GM21576 (cell line): ENCODE measurements around the gene WIPF2.

ENCODE experiments used
- ATAC-seq: cut with Tn5 transposase; IDR thresholded peaks from one replicate; pipeline ENCODE4 v1.9.1; 2021; ENCODE audit warnings: mild to moderate bottlenecking, moderate library complexity; ENCODE audit not compliant: unreplicated experiment

The WIPF2 gene

DNA sequence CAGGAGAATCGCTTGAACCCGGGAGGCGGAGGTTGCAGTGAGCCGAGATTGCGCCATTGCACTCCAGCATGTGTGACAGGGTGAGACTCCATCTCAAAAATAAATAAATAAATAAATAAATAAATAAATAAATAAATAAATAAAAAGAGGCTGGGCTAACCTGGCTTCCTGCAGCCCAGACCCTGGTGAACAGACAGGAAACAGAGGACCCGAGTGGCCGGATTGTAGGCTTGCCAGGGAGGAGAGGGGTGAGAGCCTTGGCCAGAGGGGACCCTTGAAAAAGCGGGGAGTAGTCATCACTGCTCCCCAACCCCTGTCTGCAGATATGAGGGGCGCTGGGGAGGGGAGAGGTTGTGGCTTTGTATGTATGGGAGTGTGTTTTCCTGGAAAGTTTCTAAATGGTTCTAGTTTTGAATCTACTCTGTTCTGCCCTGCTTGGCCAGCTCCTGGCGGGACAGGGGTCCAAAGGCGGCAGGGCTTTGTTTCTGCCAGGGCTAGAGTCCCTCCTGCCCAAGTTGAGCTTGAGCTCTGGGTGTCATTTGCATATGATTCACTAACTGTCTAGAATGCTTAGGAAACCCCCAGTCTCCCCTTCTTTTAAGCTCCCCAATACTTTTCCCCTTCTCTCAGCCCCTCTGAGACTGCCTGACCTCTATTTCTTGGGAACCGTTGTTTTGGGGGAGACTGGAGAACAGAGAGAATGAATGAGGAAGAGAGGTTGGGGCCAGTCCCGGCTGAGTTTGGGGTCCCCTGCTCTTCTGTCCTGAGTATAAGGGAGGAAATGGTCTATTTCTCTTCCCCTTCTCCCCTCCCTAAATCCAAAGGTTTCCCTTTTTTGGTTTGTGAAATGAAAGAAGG, 106.3 kb downstream of the WIPF2 start:
- ATAC-seq, result no peak

GRCh38 chr17:40326014-40326831, 107.1 kb downstream of the WIPF2 start:
- ATAC-seq, result no peak

GRCh38 chr17:40326832-40327199, 107.7 kb downstream of the WIPF2 start:
- ATAC-seq, result no peak

- ATAC-seq, result no peak
These were observed 108.2 kb downstream of the WIPF2 start for GRCh38 chr17:40327244-40327729.

DNA sequence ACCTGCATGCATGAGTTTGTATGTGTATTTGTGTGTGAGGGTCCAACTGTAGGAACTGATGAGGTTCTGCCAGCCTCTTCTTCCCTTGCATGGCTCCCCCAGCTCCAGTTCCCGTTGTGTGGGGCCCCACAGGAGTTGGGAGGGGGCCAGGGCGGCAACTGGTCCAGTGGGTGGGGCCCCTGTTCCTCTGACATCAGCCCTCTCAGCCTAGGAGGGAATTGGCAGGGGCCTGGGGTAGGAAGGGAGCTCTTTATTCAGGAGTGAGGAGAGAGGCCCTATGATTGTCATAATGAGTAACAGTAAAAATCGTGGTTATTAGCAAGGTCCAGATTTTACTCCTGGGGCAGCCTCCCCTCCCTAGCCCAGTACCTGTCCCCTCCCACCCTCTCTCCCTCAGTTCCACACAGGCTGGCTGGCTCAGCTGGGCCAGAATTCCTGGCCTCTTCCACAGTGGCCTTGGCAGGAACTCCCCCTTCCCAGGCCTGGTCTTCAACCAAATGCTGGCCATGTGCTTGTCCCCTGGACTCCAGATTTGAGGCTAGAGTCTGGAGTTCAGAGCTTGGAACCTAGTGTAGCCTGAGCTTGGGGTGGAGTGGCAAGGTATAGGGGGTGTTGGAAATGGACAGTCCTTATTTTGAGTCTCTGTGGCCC, 108.8 kb downstream of the WIPF2 start:
- no peak for ATAC-seq

DNA sequence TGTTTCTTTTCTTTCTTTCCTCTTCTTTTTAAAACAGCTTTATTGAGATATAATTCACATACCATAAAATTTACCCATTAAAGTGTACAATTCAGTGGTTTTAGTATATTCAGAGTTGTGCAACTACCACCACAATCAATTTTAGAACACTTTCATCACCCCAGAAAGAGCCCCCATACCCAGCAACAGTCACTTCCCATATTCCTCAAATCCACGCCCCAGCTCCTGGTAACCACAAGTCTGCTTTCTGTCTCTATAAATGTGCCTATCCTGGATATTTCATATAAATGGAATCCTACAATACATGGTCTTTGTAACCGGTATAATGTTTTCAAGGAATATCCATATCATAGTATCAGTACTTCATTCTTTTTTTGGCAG, 109.3 kb downstream of the WIPF2 start:
- no peak for ATAC-seq

DNA sequence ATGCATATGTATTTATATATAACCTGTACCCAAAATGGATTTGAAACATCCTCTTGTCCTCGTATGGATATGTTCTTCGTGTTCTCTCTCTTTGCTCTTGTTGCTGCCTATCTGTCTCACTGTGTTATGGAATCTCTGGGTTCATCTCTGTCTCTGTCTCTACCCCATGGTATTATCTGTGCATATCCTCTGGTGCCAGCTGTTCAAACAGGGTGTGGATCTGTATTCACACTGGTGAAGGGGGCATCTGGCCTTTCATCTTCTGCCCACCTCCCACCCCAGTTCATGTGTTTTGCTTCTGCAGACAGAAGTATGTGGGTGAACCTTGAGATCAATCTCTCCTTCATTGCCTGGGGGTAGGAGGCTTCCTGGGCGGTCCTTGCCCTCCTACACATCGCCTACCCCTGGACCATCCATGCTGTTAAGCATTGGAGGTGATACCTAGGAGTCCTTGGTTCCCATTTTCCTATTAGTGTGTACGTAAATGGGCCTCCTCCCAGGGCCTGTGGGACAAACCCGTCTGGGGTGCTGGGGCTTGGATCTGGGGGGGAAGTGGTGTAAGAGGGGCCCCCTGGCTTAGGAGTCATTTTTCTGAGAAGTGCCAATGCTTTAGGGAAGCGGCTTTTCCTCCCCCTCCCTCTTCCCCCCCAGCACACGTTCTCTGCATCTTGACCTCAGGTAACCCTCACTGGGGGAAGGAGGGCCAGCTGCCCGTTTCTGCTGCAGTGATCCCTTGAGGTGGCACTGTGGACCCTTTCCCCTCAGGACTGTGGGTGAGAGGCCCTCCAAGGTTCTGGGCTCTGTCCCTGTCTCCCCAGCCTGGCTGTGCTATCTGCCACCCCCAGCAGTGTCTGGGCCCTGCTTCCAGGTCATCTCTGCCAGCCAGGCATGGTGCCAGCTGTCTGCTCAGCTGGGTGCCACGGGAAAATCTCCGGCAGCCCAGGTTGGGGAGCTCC, 111.0 kb downstream of the WIPF2 start:
- ATAC-seq, result no peak

DNA sequence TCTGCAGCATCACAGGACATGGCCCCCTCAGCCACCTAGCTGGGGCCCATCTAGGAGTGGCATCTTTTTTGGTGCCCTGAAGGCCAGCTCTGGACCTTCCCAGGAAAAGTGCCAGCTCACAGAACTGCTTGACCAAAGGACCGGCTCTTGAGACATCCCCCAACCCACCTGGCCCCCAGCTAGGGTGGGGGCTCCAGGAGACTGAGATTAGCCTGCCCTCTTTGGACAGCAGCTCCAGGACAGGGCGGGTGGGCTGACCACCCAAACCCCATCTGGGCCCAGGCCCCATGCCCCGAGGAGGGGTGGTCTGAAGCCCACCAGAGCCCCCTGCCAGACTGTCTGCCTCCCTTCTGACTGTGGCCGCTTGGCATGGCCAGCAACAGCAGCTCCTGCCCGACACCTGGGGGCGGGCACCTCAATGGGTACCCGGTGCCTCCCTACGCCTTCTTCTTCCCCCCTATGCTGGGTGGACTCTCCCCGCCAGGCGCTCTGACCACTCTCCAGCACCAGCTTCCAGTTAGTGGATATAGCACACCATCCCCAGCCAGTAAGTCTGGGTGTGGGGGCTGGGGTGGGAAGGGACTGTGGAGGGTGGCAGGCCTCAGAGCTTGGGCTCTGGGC, 111.9 kb downstream of the WIPF2 start:
- no peak for ATAC-seq

DNA sequence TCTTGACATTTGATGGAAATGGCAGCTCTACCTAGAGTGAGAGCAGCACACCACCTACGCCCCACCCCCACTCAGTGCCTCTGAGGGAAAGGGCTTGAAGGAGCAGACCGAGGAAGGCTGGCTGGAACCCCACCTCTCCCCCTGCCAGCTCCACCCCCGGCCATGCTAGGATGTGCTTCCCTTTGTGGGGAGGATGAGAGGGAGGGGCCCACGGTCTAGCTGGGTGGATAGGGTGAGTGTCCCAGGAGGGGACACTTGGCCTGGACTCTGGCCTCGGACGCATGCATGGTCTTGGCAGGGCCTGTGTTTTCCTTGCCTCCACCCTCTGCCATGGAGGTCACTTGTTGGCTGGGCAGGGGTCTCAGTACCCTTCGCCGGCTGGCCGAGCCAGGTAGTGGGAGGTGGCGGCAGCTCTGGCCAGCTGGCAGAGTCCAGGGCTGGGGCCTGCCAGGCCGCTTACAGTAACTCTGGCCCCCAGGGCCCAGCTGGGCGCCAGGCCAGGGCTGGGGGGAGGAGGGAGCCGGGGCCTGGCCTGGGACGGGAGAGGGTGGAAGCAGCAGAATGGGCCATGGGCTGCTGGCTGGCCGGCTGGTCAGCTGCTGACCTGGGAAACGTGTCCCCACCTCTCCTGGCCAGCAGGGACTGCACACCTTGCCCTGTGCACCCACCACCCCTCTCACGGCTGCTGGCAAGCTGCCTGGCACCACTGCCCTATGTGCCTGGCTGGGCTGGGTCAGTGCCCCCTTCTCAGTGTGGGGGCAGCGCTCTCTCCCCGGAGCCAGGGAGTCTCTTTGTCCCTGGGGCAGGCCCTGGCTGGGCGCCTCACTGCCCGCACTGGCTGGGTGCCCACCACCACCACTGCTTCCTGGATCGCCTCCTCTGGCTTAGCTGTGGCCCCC, 112.9 kb downstream of the WIPF2 start:
- no peak for ATAC-seq
